ENCODE measurements around the gene ZNF100. TPM values are rescaled to one million over a fixed set of nuclear protein-coding genes. Genes with fewer than 3 reads are reported as not detected.

The ZNF100 gene
- total and polyA plus RNA-seq, 2 donors (not counting 1 experiment from before 2014, with no cell fraction given), result 2.3 to 2.4 TPM

GRCh38 chr19:21699197-21699596, 68.2 kb downstream of the ZNF100 start:
- TF ChIP-seq EZH2 (IDR thresholded peaks at IDR 0.05; ENCODE audit: low read length, missing control alignments), result no peak
- TF ChIP-seq, protein P1, sequence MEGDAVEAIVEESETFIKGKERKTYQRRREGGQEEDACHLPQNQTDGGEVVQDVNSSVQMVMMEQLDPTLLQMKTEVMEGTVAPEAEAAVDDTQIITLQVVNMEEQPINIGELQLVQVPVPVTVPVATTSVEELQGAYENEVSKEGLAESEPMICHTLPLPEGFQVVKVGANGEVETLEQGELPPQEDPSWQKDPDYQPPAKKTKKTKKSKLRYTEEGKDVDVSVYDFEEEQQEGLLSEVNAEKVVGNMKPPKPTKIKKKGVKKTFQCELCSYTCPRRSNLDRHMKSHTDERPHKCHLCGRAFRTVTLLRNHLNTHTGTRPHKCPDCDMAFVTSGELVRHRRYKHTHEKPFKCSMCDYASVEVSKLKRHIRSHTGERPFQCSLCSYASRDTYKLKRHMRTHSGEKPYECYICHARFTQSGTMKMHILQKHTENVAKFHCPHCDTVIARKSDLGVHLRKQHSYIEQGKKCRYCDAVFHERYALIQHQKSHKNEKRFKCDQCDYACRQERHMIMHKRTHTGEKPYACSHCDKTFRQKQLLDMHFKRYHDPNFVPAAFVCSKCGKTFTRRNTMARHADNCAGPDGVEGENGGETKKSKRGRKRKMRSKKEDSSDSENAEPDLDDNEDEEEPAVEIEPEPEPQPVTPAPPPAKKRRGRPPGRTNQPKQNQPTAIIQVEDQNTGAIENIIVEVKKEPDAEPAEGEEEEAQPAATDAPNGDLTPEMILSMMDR (conservative IDR thresholded peaks at IDR 0.05 in 1 of 2, IDR thresholded peaks at IDR 0.05 in 1 of 2; ENCODE audit: low read depth in 1 of 2, low read length in 2 of 2), result no peak
- Histone ChIP-seq H3K79me2 (ENCODE audit: control insufficient read depth, insufficient read depth, low read length) (no peaks in the 10 kb centered on the region), H3K4me3 (replicated peaks in 1 of 4; ENCODE audit: control extremely low read depth in 1 of 4, insufficient read depth in 1 of 4, low read depth in 3 of 4, low read length in 4 of 4) (no peak overlapping the region), H3K9ac (ENCODE audit: insufficient read depth, low read length) (no peak overlapping the region), H2AFZ (ENCODE audit: low read length) (no peak overlapping the region), H3K9me3 (ENCODE audit: control insufficient read depth, insufficient read depth, low read depth, low read length) (no peaks in the 10 kb centered on the region), H3K27me3 (ENCODE audit: control insufficient read depth, insufficient read depth, low read length) (no peaks in the 10 kb centered on the region), H3K4me1 (ENCODE audit: control insufficient read depth, extremely low read depth, insufficient read depth, low read length) (no peaks in the 10 kb centered on the region), H4K20me1 (ENCODE audit: control insufficient read depth, extremely low read depth, insufficient read depth, low read length) (no peaks in the 10 kb centered on the region), H3K36me3 (ENCODE audit: control insufficient read depth, insufficient read depth, low read length) (no peaks in the 10 kb centered on the region), H3K4me2 (ENCODE audit: extremely low read depth, insufficient read depth, low read length) (no peak overlapping the region), H3K27ac (ENCODE audit: insufficient read depth, low read length) (no peak overlapping the region)
- no peak for DNase-seq (ENCODE audit: low read depth in 2 of 2)

GRCh38 chr19:21698215-21698614, 69.2 kb downstream of the ZNF100 start:
- Histone ChIP-seq H3K4me3 (replicated peaks in 1 of 4; ENCODE audit: control extremely low read depth in 1 of 4, insufficient read depth in 1 of 4, low read depth in 3 of 4, low read length in 4 of 4) (no peak overlapping the region), H2AFZ (ENCODE audit: low read length) (no peak overlapping the region), H3K36me3 (ENCODE audit: control insufficient read depth, insufficient read depth, low read length) (no peaks in the 10 kb centered on the region), H3K9ac (ENCODE audit: insufficient read depth, low read length) (no peak overlapping the region), H4K20me1 (ENCODE audit: control insufficient read depth, extremely low read depth, insufficient read depth, low read length) (no peaks in the 10 kb centered on the region), H3K27ac (ENCODE audit: insufficient read depth, low read length) (no peak overlapping the region), H3K4me2 (ENCODE audit: extremely low read depth, insufficient read depth, low read length) (no peak overlapping the region), H3K4me1 (ENCODE audit: control insufficient read depth, extremely low read depth, insufficient read depth, low read length) (no peaks in the 10 kb centered on the region), H3K9me3 (ENCODE audit: control insufficient read depth, insufficient read depth, low read depth, low read length) (no peaks in the 10 kb centered on the region), H3K27me3 (ENCODE audit: control insufficient read depth, insufficient read depth, low read length) (no peaks in the 10 kb centered on the region), H3K79me2 (ENCODE audit: control insufficient read depth, insufficient read depth, low read length) (no peaks in the 10 kb centered on the region)
- TF ChIP-seq, protein P1 (conservative IDR thresholded peaks at IDR 0.05 in 1 of 2, IDR thresholded peaks at IDR 0.05 in 1 of 2; ENCODE audit: low read depth in 1 of 2, low read length in 2 of 2), result peak; percentile 2 to 45
- TF ChIP-seq EZH2 (IDR thresholded peaks at IDR 0.05; ENCODE audit: low read length, missing control alignments), result no peak
- DNase-seq (ENCODE audit: low read depth in 2 of 2), result peak; percentile 3 to 24

DNA sequence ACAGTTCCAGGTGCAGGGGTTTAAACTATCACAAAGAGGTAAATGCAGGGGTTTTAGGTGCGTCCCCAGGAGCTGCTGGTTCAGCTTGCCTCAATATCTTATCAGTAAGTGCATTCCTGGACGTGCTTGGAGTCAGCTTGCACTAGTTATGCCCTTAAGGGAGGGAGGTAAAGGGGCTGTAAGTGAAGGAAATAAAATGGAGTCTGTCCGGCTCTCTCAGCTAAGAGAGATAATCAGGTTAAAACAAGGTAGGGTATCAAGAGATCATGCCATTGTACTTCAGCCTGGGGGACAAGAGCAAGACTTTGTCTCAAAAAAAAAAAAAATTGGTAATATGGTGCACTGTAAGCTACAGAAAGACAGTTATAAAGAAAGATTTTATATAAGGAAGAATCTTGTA, 69.7 kb downstream of the ZNF100 start:
- no peaks in the 10 kb centered on the region for H3K9me3 ChIP-seq (ENCODE audit: control insufficient read depth, insufficient read depth, low read depth, low read length)
- TF ChIP-seq, protein P1 (conservative IDR thresholded peaks at IDR 0.05 in 1 of 2, IDR thresholded peaks at IDR 0.05 in 1 of 2; ENCODE audit: low read depth in 1 of 2, low read length in 2 of 2), result no peak
- no peak for TF ChIP-seq EZH2 (IDR thresholded peaks at IDR 0.05; ENCODE audit: low read length, missing control alignments)
- H4K20me1 ChIP-seq (ENCODE audit: control insufficient read depth, extremely low read depth, insufficient read depth, low read length), result no peaks in the 10 kb centered on the region
- H3K27ac ChIP-seq (ENCODE audit: insufficient read depth, low read length), result no peak overlapping the region
- H3K4me1 ChIP-seq (ENCODE audit: control insufficient read depth, extremely low read depth, insufficient read depth, low read length), result no peaks in the 10 kb centered on the region
- H3K79me2 ChIP-seq (ENCODE audit: control insufficient read depth, insufficient read depth, low read length), result no peaks in the 10 kb centered on the region
- no peak overlapping the region for H3K4me3 ChIP-seq (replicated peaks in 1 of 4; ENCODE audit: control extremely low read depth in 1 of 4, insufficient read depth in 1 of 4, low read depth in 3 of 4, low read length in 4 of 4)
- no peak for DNase-seq (ENCODE audit: low read depth in 2 of 2)
- H2AFZ ChIP-seq (ENCODE audit: low read length), result no peak overlapping the region
- no peaks in the 10 kb centered on the region for H3K27me3 ChIP-seq (ENCODE audit: control insufficient read depth, insufficient read depth, low read length)
- H3K36me3 ChIP-seq (ENCODE audit: control insufficient read depth, insufficient read depth, low read length), result no peaks in the 10 kb centered on the region
- no peak overlapping the region for H3K9ac ChIP-seq (ENCODE audit: insufficient read depth, low read length)
- H3K4me2 ChIP-seq (ENCODE audit: extremely low read depth, insufficient read depth, low read length), result no peak overlapping the region

Measured in fibroblast of lung (primary cell).